SJCRH30 (cell line): ENCODE data around the gene GADD45GIP1. TPM values are rescaled to one million over a fixed set of nuclear protein-coding genes. Genes with fewer than 3 reads are reported as not detected.
"Not testable (repeated sequence)": the region's sequence is repeated elsewhere in the genome, so short reads cannot be mapped to it uniquely, and the experiment has no call there.

ENCODE experiments used
- DNase-seq, 2 experiments: peaks; one replicate each; pipeline ENCODE4 v3.0.0-alpha.2; 2015 to 2020
- H3K27ac ChIP-seq: fragments of 250-450 bp; sonication (Bioruptor Pico); 2 replicates; pipeline ENCODE4 v1.5.1; 2020; ENCODE audit warnings: mild to moderate bottlenecking, moderate library complexity
- H3K27me3 ChIP-seq: fragments of 250-450 bp; sonication (Bioruptor Pico); 2 replicates; pipeline ENCODE4 v1.5.1; 2020; ENCODE audit warnings: mild to moderate bottlenecking, moderate library complexity
- H3K36me3 ChIP-seq: fragments of 250-450 bp; sonication (Bioruptor Pico); 2 replicates; pipeline ENCODE4 v1.5.1; 2020; ENCODE audit warnings: mild to moderate bottlenecking, moderate library complexity
- H3K4me1 ChIP-seq: fragments of 250-450 bp; sonication (Bioruptor Pico); 2 replicates; pipeline ENCODE4 v1.5.1; 2020; ENCODE audit warnings: mild to moderate bottlenecking, moderate library complexity
- H3K4me3 ChIP-seq: fragments of 250-450 bp; sonication (Bioruptor Pico); 2 replicates; pipeline ENCODE4 v1.5.1; 2020; ENCODE audit warnings: mild to moderate bottlenecking, moderate library complexity
- H3K9me3 ChIP-seq: fragments of 250-450 bp; sonication (Bioruptor Pico); replicated peaks from 2 replicates; pipeline ENCODE4 v1.5.1; 2020; ENCODE audit warnings: mild to moderate bottlenecking, moderate library complexity
- total RNA-seq: library from RNA; depleted of rRNA; stranded (reverse); fragments of >200 nt; shearing (Covaris generic); gene quantifications from 2 replicates; pipeline ENCODE4 v1.2.3, GENCODE V29; 2014; rRNA removed

The GADD45GIP1 gene
- total RNA-seq, 1 experiment from 2014 or later: 59.9 TPM

DNA sequence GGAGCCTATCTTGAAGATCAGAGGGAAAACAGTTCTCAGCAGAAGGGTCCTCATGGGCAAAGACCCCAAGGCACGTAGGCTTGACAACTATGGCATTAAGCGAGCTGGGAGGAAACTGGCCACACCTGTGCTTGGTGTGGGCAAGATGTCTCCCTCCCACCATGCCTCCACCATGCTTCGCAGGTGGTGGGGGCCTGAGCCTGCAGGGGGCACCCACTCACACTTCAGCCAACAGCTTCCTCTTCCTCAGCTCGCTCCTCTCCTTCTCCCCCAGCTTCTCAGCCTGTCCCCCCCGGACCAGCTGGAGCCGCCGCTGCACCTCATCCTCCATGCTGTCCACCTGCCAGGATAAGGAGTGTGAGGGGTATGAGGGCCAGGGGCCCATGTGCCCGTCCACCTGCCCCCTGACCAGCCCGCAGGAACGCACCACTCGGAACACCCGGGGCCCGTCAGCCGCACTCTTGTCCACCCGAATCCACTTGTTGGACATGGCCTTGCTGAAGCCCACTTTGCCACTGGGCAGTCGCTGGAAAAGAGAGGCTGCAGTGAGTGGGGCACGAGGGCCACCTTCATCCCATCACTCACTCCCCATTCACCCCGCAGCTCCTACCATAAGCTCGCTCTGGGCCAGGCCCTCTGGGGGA, 26.9 kb downstream of the GADD45GIP1 start:
- DNase-seq: no peak
- no peak overlapping the region for H3K4me3 ChIP-seq
- no peaks in the 10 kb centered on the region for H3K27me3 ChIP-seq
- H3K36me3 ChIP-seq: peaks cover 52% of the 10 kb centered on the region
- H3K4me1 ChIP-seq: peaks cover 8% of the 10 kb centered on the region; the same call in 1 of the 2 replicates
- H3K27ac ChIP-seq: no peak overlapping the region
- H3K9me3 ChIP-seq: no peaks in the 10 kb centered on the region

DNA sequence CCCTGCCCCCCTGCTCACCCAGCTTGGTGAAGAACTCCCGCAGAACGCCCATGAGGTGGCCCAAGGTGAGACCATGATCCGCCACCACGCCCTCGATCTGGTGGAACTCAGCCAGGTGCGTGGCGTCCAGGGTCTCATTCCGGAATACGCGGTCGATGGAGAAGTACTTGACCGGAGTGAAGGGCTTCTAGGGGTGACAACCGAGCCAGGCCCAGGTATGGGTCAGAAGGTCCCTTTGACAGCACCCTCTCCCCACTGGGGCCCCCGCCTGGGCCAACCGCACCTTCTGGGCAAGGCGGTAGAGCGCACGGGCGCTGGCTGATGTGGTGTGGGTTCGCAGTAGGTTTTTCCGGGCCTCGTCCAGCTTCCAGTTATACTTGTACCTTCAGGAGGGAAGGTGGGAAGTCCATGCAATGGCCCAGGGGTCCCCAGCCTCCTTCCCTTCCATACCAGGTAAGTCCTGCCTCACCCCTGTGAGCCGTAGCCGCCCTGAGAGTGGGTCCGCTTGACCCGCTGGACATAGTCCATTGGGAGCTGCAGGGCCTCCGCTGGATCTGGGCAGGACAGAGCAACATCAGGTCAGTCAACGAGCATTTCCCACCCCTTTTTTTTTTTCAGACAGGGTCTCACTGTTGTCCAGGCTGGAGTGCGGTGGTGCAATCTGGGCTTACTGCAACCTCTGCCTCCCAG, 32.3 kb downstream of the GADD45GIP1 start:
- Histone ChIP-seq H3K4me1 (no peaks in the 10 kb centered on the region), H3K36me3 (peaks cover 68% of the 10 kb centered on the region), H3K27ac (no peak overlapping the region), H3K27me3 (no peaks in the 10 kb centered on the region), H3K4me3 (no peak overlapping the region), H3K9me3 (no peaks in the 10 kb centered on the region)
- DNase-seq: no peak

- Histone ChIP-seq H3K27ac (no peak overlapping the region), H3K9me3 (no peaks in the 10 kb centered on the region), H3K36me3 (peaks cover 52% of the 10 kb centered on the region), H3K4me1 (no peaks in the 10 kb centered on the region), H3K4me3 (no peak overlapping the region), H3K27me3 (no peaks in the 10 kb centered on the region)
- DNase-seq: no peak
These were observed 34.1 kb downstream of the GADD45GIP1 start for GRCh38 chr19:12922959-12923358.

- H3K27ac ChIP-seq: no peak overlapping the region
- H3K4me3 ChIP-seq: no peak overlapping the region
- no peak for DNase-seq
- no peaks in the 10 kb centered on the region for H3K4me1 ChIP-seq
- H3K9me3 ChIP-seq: no peaks in the 10 kb centered on the region
- H3K36me3 ChIP-seq: peaks cover 38% of the 10 kb centered on the region
- H3K27me3 ChIP-seq: no peaks in the 10 kb centered on the region
These were observed 36.0 kb downstream of the GADD45GIP1 start for GRCh38 chr19:12921047-12921446.

- Histone ChIP-seq H3K27ac (no peak overlapping the region), H3K4me1 (peaks cover 10% of the 10 kb centered on the region; the same call in 1 of the 2 replicates), H3K27me3 (no peaks in the 10 kb centered on the region), H3K9me3 (no peaks in the 10 kb centered on the region), H3K36me3 (peaks cover 10% of the 10 kb centered on the region), H3K4me3 (no peak overlapping the region)
- DNase-seq: no peak
These were observed 38.8 kb downstream of the GADD45GIP1 start for GRCh38 chr19:12918253-12918652.

DNA sequence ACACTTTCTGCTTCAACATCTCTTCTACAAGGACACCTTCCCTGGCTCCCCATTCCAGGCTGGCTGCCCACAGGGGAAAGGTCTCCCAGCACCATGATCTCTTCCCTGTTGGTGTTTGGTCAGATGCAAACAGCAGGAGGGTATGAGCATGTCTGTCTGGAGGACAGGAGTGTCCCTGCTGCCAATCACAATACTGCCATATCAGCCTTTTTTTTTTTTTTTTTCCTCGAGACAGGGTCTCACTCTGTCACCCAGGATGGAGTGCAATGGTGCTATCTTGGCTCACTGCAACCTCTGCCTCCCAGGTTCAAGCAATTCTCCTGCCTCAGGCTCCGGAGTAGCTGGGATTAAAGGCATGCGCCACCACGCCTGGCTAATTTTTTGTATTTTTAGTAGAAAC, 41.2 kb downstream of the GADD45GIP1 start:
- not testable (repeated sequence) for H3K4me3 ChIP-seq, H3K36me3 ChIP-seq, H3K9me3 ChIP-seq, DNase-seq, H3K27me3 ChIP-seq, H3K27ac ChIP-seq
- peaks cover 17% of the 10 kb centered on the region; the same call in 1 of the 2 replicates for H3K4me1 ChIP-seq

GRCh38 chr19:12913851-12914690, 43.0 kb downstream of the GADD45GIP1 start:
- DNase-seq: peak in 1 of 2 experiments; percentile 49
- no peaks in the 10 kb centered on the region for H3K27me3 ChIP-seq
- H3K27ac ChIP-seq: no peak overlapping the region; the same call in 1 of the 2 replicates
- H3K9me3 ChIP-seq: no peaks in the 10 kb centered on the region
- no peaks in the 10 kb centered on the region for H3K36me3 ChIP-seq
- peaks cover 17% of the 10 kb centered on the region; the same call in 1 of the 2 replicates for H3K4me1 ChIP-seq
- no peak overlapping the region for H3K4me3 ChIP-seq

DNA sequence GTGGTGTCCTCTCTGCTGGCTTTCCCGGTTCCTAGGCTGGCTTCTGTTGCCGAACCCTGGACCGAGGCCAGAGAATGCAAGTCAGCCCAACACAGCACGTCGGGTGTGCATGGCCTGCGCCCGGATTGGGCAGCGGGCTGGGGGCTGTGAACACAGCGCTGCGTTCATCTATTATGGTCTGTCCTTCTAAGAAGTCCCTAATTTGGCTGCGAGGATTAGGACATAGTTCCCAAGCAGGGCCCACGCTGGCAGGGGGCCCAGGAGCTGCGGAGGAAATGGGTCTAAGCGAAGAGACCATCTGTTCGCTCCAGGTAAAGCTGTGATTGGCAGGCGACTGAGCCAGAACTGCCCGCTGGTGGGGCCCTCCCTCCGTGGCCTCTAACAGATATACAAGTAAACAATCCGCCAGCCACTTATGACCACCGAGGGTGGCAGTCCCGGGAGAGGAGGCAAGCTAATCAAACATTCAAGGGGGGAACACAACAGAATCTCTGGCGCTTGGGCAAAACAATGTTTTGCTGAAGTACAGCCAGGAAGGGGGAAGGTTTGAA, 43.9 kb downstream of the GADD45GIP1 start:
- peak; percentile 89 to 92 for DNase-seq
- peak overlapping the region; percentile 41 for H3K4me3 ChIP-seq

GRCh38 chr19:12912571-12912970, 44.5 kb downstream of the GADD45GIP1 start:
- H3K27me3 ChIP-seq: no peaks in the 10 kb centered on the region
- peak overlapping the region; percentile 41 for H3K4me3 ChIP-seq
- no peaks in the 10 kb centered on the region for H3K36me3 ChIP-seq
- no peaks in the 10 kb centered on the region for H3K9me3 ChIP-seq
- no peak for DNase-seq
- H3K4me1 ChIP-seq: peaks cover 17% of the 10 kb centered on the region; the same call in 1 of the 2 replicates
- peak overlapping the region; percentile 76 for H3K27ac ChIP-seq

More for the DNA sequence above, 43.9 kb downstream of the GADD45GIP1 start:
- no peaks in the 10 kb centered on the region for H3K36me3 ChIP-seq
- H3K27me3 ChIP-seq: no peaks in the 10 kb centered on the region
- no peaks in the 10 kb centered on the region for H3K9me3 ChIP-seq
- H3K27ac ChIP-seq: peak overlapping the region; percentile 76
- peaks cover 17% of the 10 kb centered on the region; the same call in 1 of the 2 replicates for H3K4me1 ChIP-seq

DNA sequence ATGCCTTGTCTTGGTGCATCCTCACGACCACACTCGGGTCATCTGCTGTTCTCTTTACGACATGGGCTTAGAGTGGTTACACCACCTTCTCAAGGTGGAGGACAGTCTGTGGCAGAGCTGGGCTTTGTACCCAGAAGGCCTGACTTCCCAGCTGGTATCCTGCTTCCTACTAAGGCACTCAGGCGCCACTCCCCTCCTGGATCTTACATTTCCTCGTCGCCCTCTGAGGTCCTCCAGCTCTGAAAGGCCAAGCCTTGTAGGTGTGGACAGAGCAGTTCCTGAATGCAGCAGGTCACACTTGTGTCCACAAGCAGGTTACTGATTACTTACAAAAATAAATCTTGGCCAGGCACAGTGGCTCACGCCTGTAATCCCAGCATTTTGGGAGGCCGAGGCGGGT, 49.9 kb downstream of the GADD45GIP1 start:
- H3K27ac ChIP-seq: no peak overlapping the region
- no peak for DNase-seq
- H3K27me3 ChIP-seq: no peaks in the 10 kb centered on the region
- peaks cover 4% of the 10 kb centered on the region; the same call in 1 of the 2 replicates for H3K4me1 ChIP-seq
- no peaks in the 10 kb centered on the region for H3K9me3 ChIP-seq
- no peak overlapping the region for H3K4me3 ChIP-seq
- H3K36me3 ChIP-seq: no peaks in the 10 kb centered on the region

Other genes with a start within 250 kb of the GADD45GIP1 start
- 72.4 and 80.9 TPM in 2 replicates for gene TNPO2, start 233.3 kb downstream of the GADD45GIP1 start, total RNA-seq
- gene TRIR, start 222.5 kb downstream of the GADD45GIP1 start, total RNA-seq: 431 and 462 TPM in 2 replicates
- 79.5 and 87.1 TPM in 2 replicates for gene GET3, start 219.7 kb downstream of the GADD45GIP1 start, total RNA-seq
- gene BEST2, start 205.4 kb downstream of the GADD45GIP1 start, total RNA-seq: 0.04 and 0.10 TPM in 2 replicates
- gene HOOK2, start 181.7 kb downstream of the GADD45GIP1 start, total RNA-seq: 14.1 and 19.0 TPM in 2 replicates
- 34.8 and 39.7 TPM in 2 replicates for gene JUNB, start 165.7 kb downstream of the GADD45GIP1 start, total RNA-seq
- 55.9 and 64.6 TPM in 2 replicates for gene PRDX2, start 155.4 kb downstream of the GADD45GIP1 start, total RNA-seq
- gene THSD8, start 155.2 kb downstream of the GADD45GIP1 start, total RNA-seq: not detected in 2 replicates
- 92.4 and 99.0 TPM in 2 replicates for gene RNASEH2A, start 150.6 kb downstream of the GADD45GIP1 start, total RNA-seq
- gene RTBDN, start 122.6 kb downstream of the GADD45GIP1 start, total RNA-seq: 0.45 TPM in 1 of 2 replicates, not detected in the other
- 4.3 and 5.6 TPM in 2 replicates for gene MAST1, start 118.7 kb downstream of the GADD45GIP1 start, total RNA-seq
- 16.4 and 16.8 TPM in 2 replicates for gene DNASE2, start 75.8 kb downstream of the GADD45GIP1 start, total RNA-seq
- 0.06 TPM in 1 of 2 replicates, not detected in the other for gene KLF1, start 70.0 kb downstream of the GADD45GIP1 start, total RNA-seq
- gene GCDH, start 66.1 kb downstream of the GADD45GIP1 start, total RNA-seq: 29.7 and 33.6 TPM in 2 replicates
- gene SYCE2, start 37.9 kb downstream of the GADD45GIP1 start, total RNA-seq: 0.24 TPM in 1 of 2 replicates, not detected in the other
- 65.8 and 77.3 TPM in 2 replicates for gene FARSA, start 23.5 kb downstream of the GADD45GIP1 start, total RNA-seq
- 940 and 960 TPM in 2 replicates for gene CALR, start 18.6 kb downstream of the GADD45GIP1 start, total RNA-seq
- gene RAD23A, start 11.4 kb downstream of the GADD45GIP1 start, total RNA-seq: 129 and 131 TPM in 2 replicates
- gene DAND5, start 12.4 kb upstream of the GADD45GIP1 start, total RNA-seq: not detected in 2 replicates
- gene NFIX, start 38.3 kb upstream of the GADD45GIP1 start, total RNA-seq: 20.2 and 22.4 TPM in 2 replicates
- 0.08 TPM in 1 of 2 replicates, not detected in the other for gene LYL1, start 145.6 kb upstream of the GADD45GIP1 start, total RNA-seq
- gene TRMT1, start 159.5 kb upstream of the GADD45GIP1 start, total RNA-seq: 54.1 and 59.0 TPM in 2 replicates
- 103 and 105 TPM in 2 replicates for gene NACC1, start 161.0 kb upstream of the GADD45GIP1 start, total RNA-seq
- 58.5 and 70.7 TPM in 2 replicates for gene STX10, start 193.2 kb upstream of the GADD45GIP1 start, total RNA-seq
- 30.2 and 31.7 TPM in 2 replicates for gene IER2, start 193.2 kb upstream of the GADD45GIP1 start, total RNA-seq